ENCODE measurements around the gene CFAP53. TPM values are rescaled to one million over a fixed set of nuclear protein-coding genes. Genes with fewer than 3 reads are reported as not detected.
"Not testable (repeated sequence)": the region's sequence is repeated elsewhere in the genome, so short reads cannot be mapped to it uniquely, and the experiment has no call there.

Gene CFAP53
- total RNA-seq, 1 donor = not detected

- H3K4me1 ChIP-seq (ENCODE audit: insufficient read depth, low read length) = no peaks in the 10 kb centered on the region
- no peak overlapping the region for H3K4me3 ChIP-seq (ENCODE audit: low read length)
- H3K9me3 ChIP-seq (ENCODE audit: low read depth, low read length) = no peaks in the 10 kb centered on the region
- H3K27me3 ChIP-seq (ENCODE audit: insufficient read depth, low read length) = peaks cover 2% of the 10 kb centered on the region
These were observed 15.4 kb downstream of the CFAP53 start for GRCh38 chr18:50250935-50251334.

GRCh38 chr18:50249576-50249975 lies 16.7 kb downstream of the CFAP53 start:
- no peaks in the 10 kb centered on the region for H3K4me1 ChIP-seq (ENCODE audit: insufficient read depth, low read length)
- peaks cover 2% of the 10 kb centered on the region for H3K27me3 ChIP-seq (ENCODE audit: insufficient read depth, low read length)
- H3K4me3 ChIP-seq (ENCODE audit: low read length) = no peak overlapping the region
- no peaks in the 10 kb centered on the region for H3K9me3 ChIP-seq (ENCODE audit: low read depth, low read length)

- H3K4me1 ChIP-seq (ENCODE audit: insufficient read depth, low read length) = no peaks in the 10 kb centered on the region
These were observed 18.7 kb downstream of the CFAP53 start for GRCh38 chr18:50247561-50247960.

GRCh38 chr18:50241768-50242167 lies 24.5 kb downstream of the CFAP53 start:
- not testable (repeated sequence) for H3K4me1 ChIP-seq (ENCODE audit: insufficient read depth, low read length)

More at GRCh38 chr18:50247561-50247960, 18.7 kb downstream of the CFAP53 start:
- Histone ChIP-seq H3K27me3 (ENCODE audit: insufficient read depth, low read length) (peaks cover 2% of the 10 kb centered on the region), H3K4me3 (ENCODE audit: low read length) (no peak overlapping the region), H3K9me3 (ENCODE audit: low read depth, low read length) (no peaks in the 10 kb centered on the region)

GRCh38 chr18:50240080-50240563 lies 26.2 kb downstream of the CFAP53 start:
- Histone ChIP-seq H3K27me3 (ENCODE audit: insufficient read depth, low read length) (peaks cover 3% of the 10 kb centered on the region), H3K4me3 (ENCODE audit: low read length) (no peak overlapping the region), H3K4me1 (ENCODE audit: insufficient read depth, low read length) (no peaks in the 10 kb centered on the region), H3K9me3 (ENCODE audit: low read depth, low read length) (peaks cover 4% of the 10 kb centered on the region)

More at GRCh38 chr18:50241768-50242167, 24.5 kb downstream of the CFAP53 start:
- not testable (repeated sequence) for H3K27me3 ChIP-seq (ENCODE audit: insufficient read depth, low read length); H3K4me3 ChIP-seq (ENCODE audit: low read length); H3K9me3 ChIP-seq (ENCODE audit: low read depth, low read length)

- H3K27me3 ChIP-seq (ENCODE audit: insufficient read depth, low read length) = peaks cover 7% of the 10 kb centered on the region
- H3K4me3 ChIP-seq (ENCODE audit: low read length) = no peak overlapping the region
- no peaks in the 10 kb centered on the region for H3K9me3 ChIP-seq (ENCODE audit: low read depth, low read length)
- no peaks in the 10 kb centered on the region for H3K4me1 ChIP-seq (ENCODE audit: insufficient read depth, low read length)
These were observed 33.9 kb downstream of the CFAP53 start for GRCh38 chr18:50232419-50232818.

- peaks cover 7% of the 10 kb centered on the region for H3K27me3 ChIP-seq (ENCODE audit: insufficient read depth, low read length)
- H3K4me1 ChIP-seq (ENCODE audit: insufficient read depth, low read length) = no peaks in the 10 kb centered on the region
- H3K9me3 ChIP-seq (ENCODE audit: low read depth, low read length) = no peaks in the 10 kb centered on the region
- H3K4me3 ChIP-seq (ENCODE audit: low read length) = no peak overlapping the region
These were observed 34.7 kb downstream of the CFAP53 start for GRCh38 chr18:50231621-50232020.

- H3K4me3 ChIP-seq (ENCODE audit: low read length); H3K9me3 ChIP-seq (ENCODE audit: low read depth, low read length); H3K4me1 ChIP-seq (ENCODE audit: insufficient read depth, low read length); H3K27me3 ChIP-seq (ENCODE audit: insufficient read depth, low read length): not testable (repeated sequence)
These were observed 46.0 kb downstream of the CFAP53 start for GRCh38 chr18:50220249-50220648.

GRCh38 chr18:50218432-50219197 lies 47.7 kb downstream of the CFAP53 start:
- Histone ChIP-seq H3K27me3 (ENCODE audit: insufficient read depth, low read length) (no peaks in the 10 kb centered on the region), H3K9me3 (ENCODE audit: low read depth, low read length) (no peaks in the 10 kb centered on the region), H3K4me3 (ENCODE audit: low read length) (no peak overlapping the region), H3K4me1 (ENCODE audit: insufficient read depth, low read length) (no peaks in the 10 kb centered on the region)

GRCh38 chr18:50209311-50209710 lies 57.0 kb downstream of the CFAP53 start:
- H3K9me3 ChIP-seq (ENCODE audit: low read depth, low read length) = no peaks in the 10 kb centered on the region
- no peak overlapping the region for H3K4me3 ChIP-seq (ENCODE audit: low read length)
- H3K27me3 ChIP-seq (ENCODE audit: insufficient read depth, low read length) = peaks cover 6% of the 10 kb centered on the region
- H3K4me1 ChIP-seq (ENCODE audit: insufficient read depth, low read length) = no peaks in the 10 kb centered on the region

- H3K9me3 ChIP-seq (ENCODE audit: low read depth, low read length) = no peaks in the 10 kb centered on the region
- H3K4me1 ChIP-seq (ENCODE audit: insufficient read depth, low read length) = no peaks in the 10 kb centered on the region
- H3K27me3 ChIP-seq (ENCODE audit: insufficient read depth, low read length) = peaks cover 19% of the 10 kb centered on the region
- no peak overlapping the region for H3K4me3 ChIP-seq (ENCODE audit: low read length)
These were observed 58.6 kb downstream of the CFAP53 start for GRCh38 chr18:50207722-50208121.

- Histone ChIP-seq H3K9me3 (ENCODE audit: low read depth, low read length) (no peaks in the 10 kb centered on the region), H3K4me1 (ENCODE audit: insufficient read depth, low read length) (no peaks in the 10 kb centered on the region), H3K27me3 (ENCODE audit: insufficient read depth, low read length) (peaks cover 43% of the 10 kb centered on the region), H3K4me3 (ENCODE audit: low read length) (no peak overlapping the region)
These were observed 62.3 kb downstream of the CFAP53 start for GRCh38 chr18:50203801-50204604.

GRCh38 chr18:50201476-50202018 lies 64.7 kb downstream of the CFAP53 start:
- Histone ChIP-seq H3K27me3 (ENCODE audit: insufficient read depth, low read length) (peaks cover 59% of the 10 kb centered on the region), H3K4me1 (ENCODE audit: insufficient read depth, low read length) (no peaks in the 10 kb centered on the region), H3K4me3 (ENCODE audit: low read length) (no peak overlapping the region), H3K9me3 (ENCODE audit: low read depth, low read length) (no peaks in the 10 kb centered on the region)

- Histone ChIP-seq H3K9me3 (ENCODE audit: low read depth, low read length) (no peaks in the 10 kb centered on the region), H3K27me3 (ENCODE audit: insufficient read depth, low read length) (peaks cover 71% of the 10 kb centered on the region), H3K4me3 (ENCODE audit: low read length) (no peak overlapping the region), H3K4me1 (ENCODE audit: insufficient read depth, low read length) (no peaks in the 10 kb centered on the region)
These were observed 66.4 kb downstream of the CFAP53 start for GRCh38 chr18:50199921-50200320.

GRCh38 chr18:50199346-50199855 lies 66.9 kb downstream of the CFAP53 start:
- peaks cover 71% of the 10 kb centered on the region for H3K27me3 ChIP-seq (ENCODE audit: insufficient read depth, low read length)
- peaks cover 4% of the 10 kb centered on the region for H3K4me1 ChIP-seq (ENCODE audit: insufficient read depth, low read length)
- no peaks in the 10 kb centered on the region for H3K9me3 ChIP-seq (ENCODE audit: low read depth, low read length)
- H3K4me3 ChIP-seq (ENCODE audit: low read length) = no peak overlapping the region
